ENCODE results near the gene IL16.

IL16 gene

GRCh38 chr15:81254916-81255290, 58.2 kb downstream of the IL16 start:
- no peak for DNase-seq (ENCODE audit: low read depth in 4 of 4, low spot score in 1 of 4)

GRCh38 chr15:81255315-81255957, 58.8 kb downstream of the IL16 start:
- DNase-seq (ENCODE audit: low read depth in 4 of 4, low spot score in 1 of 4) = no peak

GRCh38 chr15:81255958-81256320, 59.3 kb downstream of the IL16 start:
- no peak for DNase-seq (ENCODE audit: low read depth in 4 of 4, low spot score in 1 of 4)

- DNase-seq (ENCODE audit: low read depth in 4 of 4, low spot score in 1 of 4) = no peak
These were observed 60.2 kb downstream of the IL16 start for GRCh38 chr15:81256916-81257315.

GRCh38 chr15:81257435-81257834, 60.8 kb downstream of the IL16 start:
- DNase-seq (ENCODE audit: low read depth in 4 of 4, low spot score in 1 of 4) = no peak

GRCh38 chr15:81258455-81258854, 61.8 kb downstream of the IL16 start:
- DNase-seq (ENCODE audit: low read depth in 4 of 4, low spot score in 1 of 4) = no peak

- DNase-seq (ENCODE audit: low read depth in 4 of 4, low spot score in 1 of 4) = no peak
These were observed 63.1 kb downstream of the IL16 start for GRCh38 chr15:81259760-81260298.

- DNase-seq (ENCODE audit: low read depth in 4 of 4, low spot score in 1 of 4) = no peak
These were observed 64.6 kb downstream of the IL16 start for GRCh38 chr15:81261172-81261811.

GRCh38 chr15:81263477-81263876, 66.8 kb downstream of the IL16 start:
- no peak for DNase-seq (ENCODE audit: low read depth in 4 of 4, low spot score in 1 of 4)

- DNase-seq (ENCODE audit: low read depth in 4 of 4, low spot score in 1 of 4) = no peak
These were observed 67.6 kb downstream of the IL16 start for GRCh38 chr15:81264072-81264857.

GRCh38 chr15:81265256-81265943, 68.7 kb downstream of the IL16 start:
- DNase-seq (ENCODE audit: low read depth in 4 of 4, low spot score in 1 of 4) = no peak

GRCh38 chr15:81265944-81266775, 69.5 kb downstream of the IL16 start:
- DNase-seq (ENCODE audit: low read depth in 4 of 4, low spot score in 1 of 4) = peak; percentile 74 to 90 (median 80)

GRCh38 chr15:81268340-81268739, 71.7 kb downstream of the IL16 start:
- no peak for DNase-seq (ENCODE audit: low read depth in 4 of 4, low spot score in 1 of 4)

GRCh38 chr15:81268881-81269601, 72.4 kb downstream of the IL16 start:
- no peak for DNase-seq (ENCODE audit: low read depth in 4 of 4, low spot score in 1 of 4)

GRCh38 chr15:81270188-81270587, 73.5 kb downstream of the IL16 start:
- no peak for DNase-seq (ENCODE audit: low read depth in 4 of 4, low spot score in 1 of 4)

- no peak for DNase-seq (ENCODE audit: low read depth in 4 of 4, low spot score in 1 of 4)
These were observed 74.3 kb downstream of the IL16 start for GRCh38 chr15:81270781-81271491.

- DNase-seq (ENCODE audit: low read depth in 4 of 4, low spot score in 1 of 4) = no peak
These were observed 75.3 kb downstream of the IL16 start for GRCh38 chr15:81271761-81272644.

GRCh38 chr15:81273200-81273599, 76.5 kb downstream of the IL16 start:
- DNase-seq (ENCODE audit: low read depth in 4 of 4, low spot score in 1 of 4) = no peak
